HG03460 (cell line): ENCODE data around the gene TRPM3.

ENCODE experiments used
- ATAC-seq: cut with Tn5 transposase; IDR thresholded peaks from one replicate; pipeline ENCODE4 v1.9.1; 2021; ENCODE audit not compliant: unreplicated experiment

The TRPM3 gene

DNA sequence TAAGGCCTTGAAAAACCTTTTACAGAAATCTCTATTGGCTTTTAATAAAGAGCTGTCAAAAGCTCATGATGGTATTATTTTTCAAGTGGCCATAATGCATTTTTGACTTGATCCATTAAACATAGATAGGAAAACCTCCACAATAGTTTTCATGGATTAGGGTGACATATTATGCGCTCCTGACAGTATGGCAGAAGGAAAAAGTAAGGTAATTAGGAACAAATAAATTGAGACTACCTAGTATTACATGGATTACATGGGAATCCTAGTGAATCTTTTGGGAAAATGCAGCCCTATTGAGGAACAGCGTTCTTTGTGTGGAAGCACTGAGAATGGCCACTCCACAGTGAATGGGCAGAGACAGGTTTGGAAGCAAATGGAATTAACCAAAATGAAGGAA, 171.2 kb downstream of the TRPM3 start:
- no peak for ATAC-seq

DNA sequence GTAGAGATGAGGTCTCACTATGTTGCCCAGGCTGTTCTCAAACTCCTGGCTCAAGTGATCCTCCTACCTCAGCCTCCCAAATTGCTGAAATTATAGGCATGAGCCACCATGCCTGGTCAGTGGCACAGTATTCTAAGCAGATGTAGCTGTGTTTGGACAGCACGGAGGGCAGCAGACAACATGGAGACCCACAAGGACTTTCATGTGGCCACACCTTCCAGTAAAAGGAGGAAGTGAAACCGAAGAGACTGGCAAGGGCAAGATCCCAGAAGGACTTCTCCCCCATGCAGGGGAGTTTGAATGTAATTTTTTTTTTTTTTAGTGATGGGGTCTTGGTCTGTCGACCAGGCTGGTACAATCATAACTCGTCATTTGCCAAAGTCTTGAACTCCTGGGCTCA, 172.2 kb downstream of the TRPM3 start:
- no peak for ATAC-seq

GRCh38 chr9:70948744-70949143, 172.7 kb downstream of the TRPM3 start:
- ATAC-seq: no peak

- ATAC-seq: no peak
These were observed 173.9 kb downstream of the TRPM3 start for GRCh38 chr9:70947511-70947910.

- no peak for ATAC-seq
These were observed 174.3 kb downstream of the TRPM3 start for GRCh38 chr9:70947086-70947485.

DNA sequence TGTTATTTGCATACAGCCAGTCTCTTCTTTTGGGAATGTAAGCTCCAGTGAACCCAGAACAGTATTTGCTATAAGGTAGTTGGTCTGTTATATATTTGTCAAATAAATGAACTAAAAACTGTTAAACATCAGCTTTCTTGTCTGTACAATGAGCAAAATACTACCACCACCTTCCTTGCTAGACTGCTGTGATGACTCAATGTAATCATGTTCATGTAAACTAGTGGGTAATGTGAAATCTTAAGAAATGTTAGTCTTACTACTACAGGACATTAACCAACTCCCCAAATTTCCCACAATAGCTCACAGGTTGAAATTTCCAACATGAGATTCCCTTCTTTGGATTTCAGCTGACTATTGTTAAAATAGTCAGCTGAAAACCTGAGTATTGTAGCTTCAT, 176.1 kb downstream of the TRPM3 start:
- ATAC-seq: no peak

- ATAC-seq: no peak
These were observed 180.2 kb downstream of the TRPM3 start for GRCh38 chr9:70941191-70941590.

- ATAC-seq: no peak
These were observed 180.8 kb downstream of the TRPM3 start for GRCh38 chr9:70940605-70941004.

DNA sequence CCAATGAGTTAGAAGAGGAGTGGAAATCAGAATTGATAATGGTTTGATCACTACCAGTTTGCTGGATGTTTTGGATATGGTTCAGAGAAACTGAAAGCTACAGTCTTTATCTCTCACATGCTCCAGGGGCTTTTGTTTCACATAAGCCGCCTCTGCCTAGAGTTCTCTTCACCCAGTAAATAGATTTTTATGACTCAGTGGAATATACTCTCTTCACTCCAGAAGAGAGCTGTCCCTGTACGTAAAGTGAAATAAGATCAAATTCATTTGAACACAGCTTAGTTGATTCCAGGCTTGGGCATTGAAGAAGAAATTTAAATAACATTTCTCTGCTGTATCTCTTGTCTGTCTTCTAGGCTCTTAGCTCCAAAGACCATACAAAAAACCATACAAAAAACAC, 184.9 kb downstream of the TRPM3 start:
- ATAC-seq: no peak

DNA sequence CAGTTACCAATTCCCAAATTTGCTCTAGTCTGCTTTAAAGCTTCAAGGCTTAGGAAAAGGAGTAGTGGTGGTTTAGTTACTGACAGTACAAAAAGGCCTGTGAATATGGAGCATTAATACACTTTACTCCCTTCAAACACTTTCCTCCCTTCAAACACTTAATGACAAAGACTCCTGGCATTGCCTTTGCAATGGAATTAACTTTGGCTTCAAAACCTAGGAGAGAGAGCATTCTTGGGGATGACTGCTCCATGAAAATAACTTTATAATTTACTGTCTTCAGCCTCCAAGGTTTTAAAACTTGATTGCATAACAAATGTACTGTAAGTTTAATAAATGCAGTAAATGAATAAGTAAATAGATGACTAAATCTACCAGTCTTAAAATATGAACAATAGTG, 185.6 kb downstream of the TRPM3 start:
- ATAC-seq: no peak

- ATAC-seq: no peak
These were observed 186.8 kb downstream of the TRPM3 start for GRCh38 chr9:70934642-70935041.

GRCh38 chr9:70933321-70933720, 188.1 kb downstream of the TRPM3 start:
- ATAC-seq: no peak

DNA sequence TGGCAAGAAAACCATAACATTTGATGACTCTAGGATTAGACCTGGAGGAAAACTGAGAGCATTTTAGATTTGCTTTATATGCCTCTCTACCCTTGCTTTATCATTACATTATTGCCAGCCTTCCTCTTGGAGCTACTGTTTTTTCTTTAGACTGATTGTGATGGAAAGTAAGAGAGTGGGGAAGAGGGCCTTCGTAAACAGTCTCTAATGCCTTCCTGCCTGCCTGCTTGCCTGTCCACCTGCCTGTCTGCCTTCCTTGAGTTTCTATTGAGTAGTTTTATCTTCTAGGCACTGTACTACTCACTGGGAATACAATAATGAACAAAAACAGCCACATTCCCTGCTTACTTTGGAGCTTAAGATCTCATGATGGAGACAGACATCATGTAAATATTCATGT, 189.3 kb downstream of the TRPM3 start:
- no peak for ATAC-seq

DNA sequence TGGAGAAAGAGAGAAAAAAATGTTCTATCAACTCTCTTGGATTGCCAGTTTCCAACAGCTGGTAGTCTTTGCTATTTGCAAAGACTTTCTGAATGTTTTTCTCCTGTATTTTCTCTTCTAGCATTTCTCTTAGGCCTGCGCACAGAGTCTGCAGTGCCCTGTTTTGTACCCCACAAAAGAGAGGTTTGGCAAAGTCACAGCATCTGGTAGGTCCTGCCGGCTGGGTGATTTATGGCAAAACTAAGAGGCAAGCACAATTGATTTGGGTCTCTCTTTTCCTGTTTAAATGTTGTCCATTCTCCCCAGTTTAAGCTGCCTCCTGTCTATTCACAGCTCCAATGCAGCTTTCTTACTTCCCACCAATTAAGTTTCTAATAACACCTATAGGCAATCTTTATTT, 193.9 kb downstream of the TRPM3 start:
- no peak for ATAC-seq

DNA sequence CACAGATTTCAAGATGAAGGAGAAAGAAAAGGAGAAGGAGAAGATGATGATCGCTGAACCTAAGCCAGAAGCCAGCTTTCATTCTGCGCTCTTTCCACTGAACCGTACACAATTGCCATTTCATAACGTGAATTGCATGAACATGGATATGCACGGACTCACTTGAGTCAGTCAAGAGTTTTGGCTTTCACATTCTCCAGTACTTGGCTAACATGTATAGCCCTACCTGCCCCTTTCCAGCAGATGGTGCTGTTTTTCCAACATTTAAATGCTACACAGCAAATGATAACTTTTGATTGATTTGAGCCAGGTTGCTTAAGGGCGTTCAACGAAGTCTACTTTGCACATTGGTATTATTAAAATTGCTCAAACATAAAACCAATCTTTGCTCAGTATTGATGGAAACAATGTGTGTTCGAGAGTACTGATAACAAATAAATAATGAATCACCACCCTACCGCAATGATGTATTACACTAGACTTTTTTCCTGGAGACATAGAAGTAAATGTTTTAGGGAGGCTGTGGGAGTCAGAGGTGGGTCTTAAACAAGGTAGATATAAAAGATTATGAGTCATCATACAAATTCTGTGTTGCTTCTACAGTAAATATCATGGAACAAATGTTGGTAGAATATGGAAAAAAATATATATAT, 196.4 kb downstream of the TRPM3 start:
- ATAC-seq: peak; percentile 87

GRCh38 chr9:70924380-70924779, 197.0 kb downstream of the TRPM3 start:
- ATAC-seq: no peak

- no peak for ATAC-seq
These were observed 197.5 kb downstream of the TRPM3 start for GRCh38 chr9:70923961-70924360.

DNA sequence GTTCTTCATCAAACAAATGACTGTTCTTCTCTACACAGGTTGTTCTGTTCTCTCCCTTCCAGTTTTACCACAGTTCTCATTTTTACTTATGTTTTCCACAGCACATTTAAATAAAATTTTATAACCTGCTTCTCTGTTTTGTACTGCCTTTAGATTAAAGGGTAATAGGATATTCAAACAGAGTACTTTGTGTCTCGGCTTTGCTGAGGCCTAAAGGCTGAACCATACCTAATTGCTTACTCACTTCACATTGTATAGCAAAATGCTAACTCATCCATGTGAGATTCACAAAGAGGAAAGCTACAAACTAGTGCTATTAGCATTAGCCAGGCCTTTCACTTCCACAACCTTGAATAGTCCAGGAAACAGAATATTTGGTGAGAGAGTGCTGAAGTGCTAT, 200.3 kb downstream of the TRPM3 start:
- no peak for ATAC-seq

GRCh38 chr9:70917277-70917676, 204.1 kb downstream of the TRPM3 start:
- no peak for ATAC-seq

DNA sequence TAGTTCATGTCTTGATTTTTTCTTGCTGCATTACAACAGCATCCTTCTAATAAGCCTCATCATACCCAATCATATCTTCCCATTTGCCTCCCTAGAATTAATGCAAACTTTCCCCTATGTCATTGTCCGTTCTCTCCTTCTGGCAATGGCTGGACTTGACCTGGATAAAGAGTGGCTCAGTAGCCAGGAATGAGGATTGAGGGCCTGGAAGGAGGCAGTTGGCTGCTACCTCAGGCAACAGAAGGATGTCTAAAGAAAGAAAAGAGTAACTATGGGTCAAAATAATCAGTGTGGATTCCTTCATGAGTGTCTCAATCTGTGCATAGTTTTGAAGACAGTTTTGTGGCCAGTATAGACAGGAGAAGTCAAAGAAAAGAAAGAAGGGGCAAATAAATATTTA, 209.6 kb downstream of the TRPM3 start:
- ATAC-seq: no peak

- ATAC-seq: no peak
These were observed 210.8 kb downstream of the TRPM3 start for GRCh38 chr9:70910598-70910997.

DNA sequence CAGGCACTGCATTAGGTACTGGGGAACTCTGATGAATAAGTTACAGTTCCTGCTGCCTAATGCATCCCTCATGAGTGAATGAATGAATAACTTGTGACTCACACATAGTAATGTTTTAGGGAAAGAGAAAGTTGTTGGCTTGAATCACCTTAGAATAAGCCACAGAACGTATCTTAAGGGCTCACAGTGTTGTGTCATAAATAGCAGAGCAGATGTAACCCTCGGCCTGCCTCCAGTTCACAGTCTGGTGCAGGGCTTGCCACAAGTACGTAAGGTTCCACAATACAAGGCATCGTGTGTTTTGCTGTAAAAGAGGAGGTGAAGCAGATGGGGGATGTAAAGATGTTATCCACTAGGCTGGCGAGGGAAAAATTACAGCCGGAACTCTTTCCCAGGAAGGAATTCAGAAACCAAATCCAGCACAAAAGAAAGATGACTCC, 218.7 kb downstream of the TRPM3 start:
- peak; percentile 89 for ATAC-seq

DNA sequence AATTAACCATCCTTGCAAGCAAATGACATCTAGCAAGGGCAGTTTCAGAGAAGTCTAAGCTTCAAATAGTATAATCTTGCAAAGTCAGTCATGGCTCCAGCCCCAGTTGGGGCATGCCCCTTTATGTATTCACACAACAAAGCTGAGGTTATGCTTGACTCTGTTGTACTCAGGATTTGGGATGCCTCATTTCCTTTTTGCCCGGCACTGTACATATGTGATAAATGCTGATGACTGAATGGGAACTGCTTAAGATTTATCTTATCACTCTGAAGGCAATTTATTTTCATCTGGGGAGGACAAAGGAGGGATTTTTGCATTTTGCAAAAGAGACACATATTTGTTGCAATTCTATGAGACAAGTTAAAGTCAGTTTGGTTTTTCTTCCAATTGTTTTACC, 219.2 kb downstream of the TRPM3 start:
- ATAC-seq: no peak
